Testis (tissue), 3 donors: Measurements from ENCODE around the gene POLR2B. TPM values are rescaled to one million over a fixed set of nuclear protein-coding genes. Genes with fewer than 3 reads are reported as not detected.

Experiments
- DNase-seq: peaks from one replicate; pipeline ENCODE4 v3.0.0-alpha.2; 2019
- H3K27ac ChIP-seq, 2 donors: fragments of 200-600 bp; sonication (generic); one replicate each; pipeline ENCODE4 v1.5.1; 2019
- H3K27me3 ChIP-seq: fragments of 200-600 bp; sonication (generic); one replicate; pipeline ENCODE4 v1.5.1; 2019
- H3K36me3 ChIP-seq: fragments of 200-600 bp; sonication (generic); one replicate; pipeline ENCODE4 v1.5.1; 2017; ENCODE audit warnings: low read depth; ENCODE audit errors: missing control alignments
- H3K4me1 ChIP-seq: fragments of 200-600 bp; sonication (generic); one replicate; pipeline ENCODE4 v1.5.1; 2019
- H3K4me3 ChIP-seq, 2 donors: fragments of 200-600 bp; sonication (generic); one replicate each; pipeline ENCODE4 v1.5.1; 2017 to 2019
- H3K9me3 ChIP-seq: fragments of 200-600 bp; sonication (generic); one replicate; pipeline ENCODE4 v1.5.1; 2017
- CTCF ChIP-seq, 3 experiments: fragments of 450-650 bp in 2 of 3; fragments of 200-600 bp in 1 of 3; sonication (generic) in 1 of 3; IDR thresholded peaks; one replicate each; pipeline ENCODE4 v1.5.1; 2016 to 2019; ENCODE audit warnings: antibody characterized with exemption in 3 of 3, mild to moderate bottlenecking in 2 of 3, moderate library complexity in 1 of 3
- POLR2A ChIP-seq: fragments of 450-650 bp; IDR thresholded peaks from one replicate; pipeline ENCODE4 v1.6.1; 2017; ENCODE audit warnings: antibody characterized with exemption, mild to moderate bottlenecking, moderate library complexity
- WGBS, 2 donors: methylation state at CpG; one replicate each; pipeline ENCODE4 v1.1.5; 2018; 5-methylcytosine and 5-hydroxymethylcytosine counted together
- intact Hi-C: fragments of 100-400 bp; cut with DNase I; formaldehyde crosslinking; loops from one replicate; pipeline ENCODE4 v1.15.1; 2023; ENCODE audit warnings: low total_unique reads
- polyA plus RNA-seq: library from polyadenylated mRNA; stranded (reverse); fragments of 350-450 nt; fragmentation: Illumina TruSeq; extraction: RNeasy Lipid Tissue Mini Kit (QIAGEN cat#74804); gene quantifications from one replicate; pipeline ENCODE4 v1.2.3, GENCODE V29; 2014; ENCODE audit warnings: low read depth, low replicate concordance; ENCODE audit not compliant: insufficient read depth
- total RNA-seq, 2 donors: library from RNA; depleted of rRNA; stranded (reverse); fragments of >200 nt; gene quantifications; one replicate each; pipeline ENCODE4 v1.2.3, GENCODE V29; 2016

Gene POLR2B
- total and polyA plus RNA-seq, 3 donors from 2014 or later: 81.8 to 104 (median 81.8) TPM

GRCh38 chr4:56958111-56958517 is 20.6 kb upstream of the POLR2B start:
- TF ChIP-seq CTCF (IDR thresholded peaks at IDR 0.05) (no peak), POLR2A (no peak)
- no peak overlapping the region for H3K27ac ChIP-seq
- no peaks in the 10 kb centered on the region for H3K36me3 ChIP-seq
- no peaks in the 10 kb centered on the region for H3K27me3 ChIP-seq
- DNase-seq: peak; percentile 70
- H3K4me1 ChIP-seq: no peaks in the 10 kb centered on the region
- H3K4me3 ChIP-seq: no peak overlapping the region
- H3K9me3 ChIP-seq: no peaks in the 10 kb centered on the region
- 47 to 55% methylated on average over 7 of the region's 7 CpGs for WGBS, 2 donors
- intact Hi-C loops: no loop called here

GRCh38 chr4:56959100-56959499 is 19.6 kb upstream of the POLR2B start:
- Histone ChIP-seq H3K4me3 (no peak overlapping the region), H3K9me3 (no peaks in the 10 kb centered on the region), H3K4me1 (no peaks in the 10 kb centered on the region), H3K27ac (no peak overlapping the region), H3K36me3 (no peaks in the 10 kb centered on the region), H3K27me3 (no peaks in the 10 kb centered on the region)
- intact Hi-C loops: no loop called here
- WGBS, 2 donors: 39 to 75% methylated on average over 1 of the region's 1 CpG
- no peak for TF ChIP-seq POLR2A
- TF ChIP-seq CTCF (IDR thresholded peaks at IDR 0.05): no peak
- DNase-seq: no peak

- Histone ChIP-seq H3K4me3 (no peak overlapping the region), H3K27me3 (no peaks in the 10 kb centered on the region), H3K36me3 (no peaks in the 10 kb centered on the region), H3K4me1 (no peaks in the 10 kb centered on the region), H3K27ac (no peak overlapping the region), H3K9me3 (no peaks in the 10 kb centered on the region)
- TF ChIP-seq CTCF (IDR thresholded peaks at IDR 0.05): no peak
- TF ChIP-seq POLR2A: no peak
- WGBS, 2 donors: 94 to 98% methylated on average over 2 of the region's 2 CpGs
- no peak for DNase-seq
- intact Hi-C loops: no loop called here
These were observed 17.6 kb upstream of the POLR2B start for GRCh38 chr4:56961107-56961500.

DNA sequence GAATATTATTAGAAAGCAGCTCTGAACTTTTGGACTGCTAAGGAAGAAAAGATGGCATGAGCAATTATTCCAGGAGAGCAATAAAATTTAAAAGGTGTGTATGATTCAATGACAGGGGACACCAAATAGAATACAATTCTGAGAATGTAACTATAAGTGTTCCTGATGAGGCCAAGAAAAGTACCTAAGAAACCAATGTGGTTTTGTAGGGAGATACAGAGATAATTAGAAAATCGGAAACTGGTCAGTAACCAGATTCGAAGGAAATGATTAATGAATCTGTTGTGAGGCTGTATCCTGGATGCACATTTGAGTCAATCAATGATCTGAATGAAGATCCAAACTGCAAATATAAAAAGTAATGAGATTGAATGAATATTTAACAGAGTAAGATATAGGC is 7.3 kb upstream of the POLR2B start:
- intact Hi-C loops: no loop called here
- Histone ChIP-seq H3K4me3 (no peak overlapping the region), H3K27ac (no peak overlapping the region), H3K4me1 (peaks cover 16% of the 10 kb centered on the region), H3K9me3 (no peaks in the 10 kb centered on the region), H3K36me3 (no peaks in the 10 kb centered on the region), H3K27me3 (no peaks in the 10 kb centered on the region)
- DNase-seq: no peak
- TF ChIP-seq POLR2A: no peak
- no peak for TF ChIP-seq CTCF (IDR thresholded peaks at IDR 0.05)
- 92 to 95% methylated on average over 2 of the region's 2 CpGs for WGBS, 2 donors

GRCh38 chr4:56972389-56972788 is 6.3 kb upstream of the POLR2B start:
- H3K27me3 ChIP-seq: no peaks in the 10 kb centered on the region
- no peaks in the 10 kb centered on the region for H3K36me3 ChIP-seq
- TF ChIP-seq POLR2A (no peak), CTCF (IDR thresholded peaks at IDR 0.05) (no peak)
- intact Hi-C loops: no loop called here
- WGBS, 2 donors: 80 to 82% methylated on average over 2 of the region's 2 CpGs
- H3K4me1 ChIP-seq: peaks cover 16% of the 10 kb centered on the region
- no peaks in the 10 kb centered on the region for H3K9me3 ChIP-seq
- H3K4me3 ChIP-seq: no peak overlapping the region
- DNase-seq: no peak
- H3K27ac ChIP-seq: no peak overlapping the region
